ENCODE results near the gene SRRM2.
A peak's percentile ranks its signal among the peaks of the same experiment; 100 is the strongest.

Gene SRRM2

DNA sequence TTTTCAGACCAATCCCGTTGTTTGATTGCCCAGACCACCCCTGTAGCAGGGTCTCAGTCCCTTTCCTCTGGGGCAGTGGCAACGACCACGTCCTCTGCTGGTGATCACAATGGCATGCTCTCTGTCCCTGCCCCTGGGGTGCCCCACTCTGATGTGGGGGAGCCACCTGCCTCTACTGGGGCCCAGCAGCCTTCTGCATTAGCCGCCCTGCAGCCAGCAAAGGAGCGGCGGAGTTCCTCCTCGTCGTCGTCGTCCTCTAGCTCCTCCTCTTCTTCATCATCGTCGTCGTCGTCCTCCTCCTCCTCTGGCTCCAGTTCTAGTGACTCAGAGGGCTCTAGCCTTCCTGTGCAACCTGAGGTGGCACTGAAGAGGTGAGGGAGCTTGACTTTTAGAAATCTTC, 15.5 kb downstream of the SRRM2 start:
- Histone ChIP-seq H3K9ac (ENCODE audit: low read depth, low read length) (no peak overlapping the region), H3K4me1 (ENCODE audit: insufficient read depth, low read length) (peaks cover 4% of the 10 kb centered on the region; the same call in 1 of the 2 replicates), H3K9me3 (ENCODE audit: control insufficient read depth, insufficient read depth, low read length) (peaks cover 2% of the 10 kb centered on the region; the same call in 1 of the 2 replicates), H3K36me3 (ENCODE audit: insufficient read depth, low read length) (peaks cover 69% of the 10 kb centered on the region)

- no peak overlapping the region for H3K9ac ChIP-seq (ENCODE audit: low read depth, low read length)
These were observed 16.1 kb downstream of the SRRM2 start for GRCh38 chr16:2768403-2769089.

DNA sequence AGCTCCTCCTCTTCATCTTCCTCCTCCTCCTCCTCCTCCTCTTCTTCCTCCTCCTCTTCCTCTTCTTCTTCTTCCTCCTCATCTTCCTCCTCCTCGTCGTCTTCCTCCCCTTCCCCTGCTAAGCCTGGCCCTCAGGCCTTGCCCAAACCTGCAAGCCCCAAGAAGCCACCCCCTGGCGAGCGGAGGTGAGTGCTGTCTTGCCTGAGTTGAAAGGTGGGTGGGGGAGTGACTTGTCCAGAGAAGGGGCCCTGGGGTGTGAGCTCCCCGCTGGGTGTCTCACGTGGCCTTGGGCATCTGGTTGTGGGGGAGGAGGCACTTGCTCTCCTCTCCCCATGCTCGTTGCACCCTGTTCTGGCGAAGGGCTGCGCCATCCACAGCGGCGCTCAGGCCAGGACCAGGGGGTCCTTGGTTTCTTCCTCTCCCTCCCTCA, 16.7 kb downstream of the SRRM2 start:
- H3K9ac ChIP-seq (ENCODE audit: low read depth, low read length), result no peak overlapping the region
- peaks cover 6% of the 10 kb centered on the region; the same call in 1 of the 2 replicates for H3K4me1 ChIP-seq (ENCODE audit: insufficient read depth, low read length)
- H3K9me3 ChIP-seq (ENCODE audit: control insufficient read depth, insufficient read depth, low read length), result no peaks in the 10 kb centered on the region
- peaks cover 62% of the 10 kb centered on the region for H3K36me3 ChIP-seq (ENCODE audit: insufficient read depth, low read length)

More at GRCh38 chr16:2768403-2769089, 16.1 kb downstream of the SRRM2 start:
- peaks cover 2% of the 10 kb centered on the region; the same call in 1 of the 2 replicates for H3K9me3 ChIP-seq (ENCODE audit: control insufficient read depth, insufficient read depth, low read length)
- H3K4me1 ChIP-seq (ENCODE audit: insufficient read depth, low read length), result peaks cover 6% of the 10 kb centered on the region; the same call in 1 of the 2 replicates
- H3K36me3 ChIP-seq (ENCODE audit: insufficient read depth, low read length), result peaks cover 65% of the 10 kb centered on the region

- Histone ChIP-seq H3K4me1 (ENCODE audit: insufficient read depth, low read length) (peaks cover 6% of the 10 kb centered on the region; the same call in 1 of the 2 replicates), H3K9me3 (ENCODE audit: control insufficient read depth, insufficient read depth, low read length) (no peaks in the 10 kb centered on the region), H3K9ac (ENCODE audit: low read depth, low read length) (no peak overlapping the region), H3K36me3 (ENCODE audit: insufficient read depth, low read length) (peaks cover 57% of the 10 kb centered on the region)
These were observed 17.2 kb downstream of the SRRM2 start for GRCh38 chr16:2769675-2770056.

DNA sequence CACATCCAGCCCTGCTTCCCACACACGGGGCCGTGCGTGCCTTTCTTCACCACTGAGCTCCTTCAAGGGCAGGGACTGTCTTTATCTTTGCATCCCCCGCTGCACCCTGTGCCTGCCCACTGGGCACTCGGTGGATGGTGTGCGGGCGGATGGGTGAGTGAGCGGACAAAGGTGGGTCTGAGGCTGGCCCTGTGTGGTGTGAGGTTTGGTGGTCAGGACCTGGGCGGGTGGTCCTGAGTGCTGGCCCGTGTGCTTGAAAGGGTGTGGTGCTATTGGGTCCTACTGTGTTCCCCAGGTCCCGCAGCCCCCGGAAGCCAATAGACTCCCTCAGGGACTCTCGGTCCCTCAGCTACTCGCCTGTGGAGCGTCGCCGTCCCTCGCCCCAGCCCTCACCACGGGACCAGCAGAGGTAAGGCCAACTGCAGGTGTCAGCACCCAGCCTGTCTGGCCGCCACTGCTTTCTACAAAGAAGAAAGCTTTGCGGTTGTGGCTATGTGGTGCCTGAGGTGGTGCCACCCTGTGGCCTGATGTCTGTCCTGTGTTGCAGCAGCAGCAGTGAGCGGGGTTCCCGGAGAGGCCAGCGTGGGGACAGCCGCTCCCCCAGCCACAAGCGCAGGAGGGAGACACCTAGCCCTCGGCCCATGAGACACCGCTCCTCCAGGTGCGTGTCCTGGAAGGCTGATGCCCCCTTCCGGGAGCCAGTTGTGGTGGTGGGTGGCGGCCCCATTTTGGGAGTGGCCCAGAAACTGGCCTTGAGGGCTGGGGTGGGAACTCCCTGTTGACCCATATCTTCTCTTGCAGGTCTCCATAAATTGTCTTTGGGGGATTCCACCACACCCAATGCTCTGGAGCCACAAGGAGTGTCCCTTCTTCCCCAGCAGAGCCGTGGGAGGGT, 17.9 kb downstream of the SRRM2 start:
- Histone ChIP-seq H3K9me3 (ENCODE audit: control insufficient read depth, insufficient read depth, low read length) (no peaks in the 10 kb centered on the region), H3K9ac (ENCODE audit: low read depth, low read length) (no peak overlapping the region), H3K36me3 (ENCODE audit: insufficient read depth, low read length) (peaks cover 56% of the 10 kb centered on the region), H3K4me1 (ENCODE audit: insufficient read depth, low read length) (peaks cover 6% of the 10 kb centered on the region; the same call in 1 of the 2 replicates)

GRCh38 chr16:2771496-2772402, 19.3 kb downstream of the SRRM2 start:
- H3K4me1 ChIP-seq (ENCODE audit: insufficient read depth, low read length), result peaks cover 10% of the 10 kb centered on the region; the same call in 1 of the 2 replicates
- peaks cover 45% of the 10 kb centered on the region for H3K36me3 ChIP-seq (ENCODE audit: insufficient read depth, low read length)
- no peaks in the 10 kb centered on the region for H3K9me3 ChIP-seq (ENCODE audit: control insufficient read depth, insufficient read depth, low read length)
- H3K9ac ChIP-seq (ENCODE audit: low read depth, low read length), result no peak overlapping the region

GRCh38 chr16:2773188-2773968, 20.9 kb downstream of the SRRM2 start:
- H3K36me3 ChIP-seq (ENCODE audit: insufficient read depth, low read length), result peaks cover 30% of the 10 kb centered on the region
- H3K4me1 ChIP-seq (ENCODE audit: insufficient read depth, low read length), result peaks cover 9% of the 10 kb centered on the region; the same call in 1 of the 2 replicates
- no peaks in the 10 kb centered on the region for H3K9me3 ChIP-seq (ENCODE audit: control insufficient read depth, insufficient read depth, low read length)
- no peak overlapping the region for H3K9ac ChIP-seq (ENCODE audit: low read depth, low read length)

DNA sequence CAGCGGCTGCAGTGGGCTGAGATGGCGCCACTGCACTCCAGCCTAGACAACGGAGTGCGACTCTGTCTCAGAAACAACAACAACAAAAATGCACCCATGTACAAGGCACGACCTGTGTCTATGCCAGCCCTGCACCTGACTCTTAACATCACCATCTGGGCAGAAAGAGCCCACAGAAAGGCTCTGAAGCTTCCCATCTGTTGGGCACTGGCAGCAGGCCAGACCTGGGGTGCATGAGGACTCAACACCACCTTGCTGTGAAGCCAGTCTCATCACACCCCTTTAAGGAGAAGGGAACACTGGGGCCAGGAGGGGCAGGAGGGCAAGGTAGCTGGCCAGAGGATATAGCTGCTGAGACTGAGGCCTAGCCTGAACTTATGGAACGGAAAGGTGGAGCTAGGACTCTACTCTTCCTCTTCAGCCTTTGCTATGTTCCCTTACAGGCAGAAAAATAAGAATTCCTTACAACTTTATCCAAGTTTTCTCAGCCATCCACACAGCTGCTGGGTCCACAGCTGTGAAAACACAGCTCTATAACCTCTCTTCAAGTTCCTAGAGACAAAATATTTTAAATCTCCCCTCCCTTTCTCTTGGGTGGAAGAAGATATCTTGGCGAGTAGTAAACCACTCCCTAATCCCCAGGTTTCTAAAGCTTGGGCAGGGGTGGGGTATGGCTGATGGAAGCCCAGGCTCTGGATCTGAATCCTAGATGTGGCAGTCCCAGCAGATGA, 21.9 kb downstream of the SRRM2 start:
- Histone ChIP-seq H3K36me3 (ENCODE audit: insufficient read depth, low read length) (peaks cover 21% of the 10 kb centered on the region), H3K9me3 (ENCODE audit: control insufficient read depth, insufficient read depth, low read length) (no peaks in the 10 kb centered on the region), H3K9ac (ENCODE audit: low read depth, low read length) (no peak overlapping the region), H3K4me1 (ENCODE audit: insufficient read depth, low read length) (peaks cover 12% of the 10 kb centered on the region; the same call in 1 of the 2 replicates)

DNA sequence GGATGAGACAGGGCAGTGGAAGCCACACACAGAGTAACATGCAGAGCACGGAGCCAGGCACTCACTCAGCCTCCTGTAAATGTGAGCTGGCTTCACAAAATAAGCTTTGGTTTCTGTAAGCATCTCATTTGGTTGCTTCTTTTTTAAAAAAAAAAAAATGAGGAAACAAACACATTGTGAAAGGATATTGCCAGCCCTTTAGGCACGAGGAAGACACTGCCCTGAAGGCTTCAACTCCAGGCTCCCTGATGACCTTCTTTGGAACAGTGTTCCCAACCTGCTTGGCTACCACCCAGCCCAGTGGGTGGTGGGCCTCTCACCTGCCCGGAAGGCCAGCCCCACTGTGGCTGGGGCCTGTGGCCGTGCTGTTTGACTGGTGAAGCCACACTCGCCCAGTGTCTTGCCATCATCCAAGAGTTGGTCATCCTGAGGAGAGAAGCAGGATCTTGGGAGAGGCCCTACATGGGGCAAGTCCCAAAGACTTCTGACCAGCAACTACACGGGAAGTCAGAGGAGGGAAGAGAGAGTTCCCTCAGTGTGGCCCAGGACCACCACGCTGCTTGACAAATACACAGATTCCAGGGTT, 22.8 kb downstream of the SRRM2 start:
- H3K9ac ChIP-seq (ENCODE audit: low read depth, low read length), result no peak overlapping the region
- H3K9me3 ChIP-seq (ENCODE audit: control insufficient read depth, insufficient read depth, low read length), result no peaks in the 10 kb centered on the region
- peaks cover 21% of the 10 kb centered on the region for H3K36me3 ChIP-seq (ENCODE audit: insufficient read depth, low read length)
- peaks cover 16% of the 10 kb centered on the region; the same call in 1 of the 2 replicates for H3K4me1 ChIP-seq (ENCODE audit: insufficient read depth, low read length)

DNA sequence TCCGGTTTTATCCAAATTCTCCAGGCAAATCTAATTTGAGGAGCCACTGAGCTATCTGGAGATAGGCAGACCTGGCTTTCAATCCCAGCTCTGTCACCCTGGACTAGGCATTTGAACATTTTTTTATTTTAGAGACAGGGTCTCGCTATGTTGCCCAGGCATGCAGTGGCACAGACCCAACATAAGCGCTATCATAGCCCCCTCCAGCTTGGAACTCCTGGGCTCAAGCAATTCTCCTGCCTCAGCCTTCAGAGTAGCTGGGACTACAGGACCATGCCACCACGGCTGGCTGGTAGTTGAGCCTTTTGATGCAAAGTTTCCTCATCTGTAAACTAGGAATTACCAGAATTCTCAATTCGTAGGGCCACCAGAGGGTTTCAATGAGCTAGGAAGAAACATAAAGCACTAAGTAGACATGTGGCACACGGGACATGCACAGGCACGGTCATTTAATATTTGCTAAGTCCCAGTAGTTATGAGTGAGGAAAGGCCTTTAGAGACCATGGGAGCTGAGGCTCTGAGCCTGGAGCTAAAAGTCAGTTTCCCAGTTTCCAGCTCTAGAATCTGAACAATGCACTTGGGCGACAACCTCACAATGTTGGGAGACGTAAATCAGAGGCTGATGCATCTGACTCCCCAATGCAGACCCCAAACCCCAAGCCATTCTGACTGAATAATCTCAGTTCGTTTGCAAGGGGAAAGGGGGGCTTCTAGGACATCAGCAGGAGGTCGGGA, 23.5 kb downstream of the SRRM2 start:
- Histone ChIP-seq H3K36me3 (ENCODE audit: insufficient read depth, low read length) (peaks cover 21% of the 10 kb centered on the region), H3K4me1 (ENCODE audit: insufficient read depth, low read length) (peaks cover 19% of the 10 kb centered on the region; the same call in 1 of the 2 replicates), H3K9me3 (ENCODE audit: control insufficient read depth, insufficient read depth, low read length) (no peaks in the 10 kb centered on the region), H3K9ac (ENCODE audit: low read depth, low read length) (peak overlapping the region; percentile 85)

GRCh38 chr16:2776500-2777139, 24.2 kb downstream of the SRRM2 start:
- Histone ChIP-seq H3K36me3 (ENCODE audit: insufficient read depth, low read length) (peaks cover 16% of the 10 kb centered on the region), H3K4me1 (ENCODE audit: insufficient read depth, low read length) (peaks cover 19% of the 10 kb centered on the region; the same call in 1 of the 2 replicates), H3K9me3 (ENCODE audit: control insufficient read depth, insufficient read depth, low read length) (no peaks in the 10 kb centered on the region), H3K9ac (ENCODE audit: low read depth, low read length) (peak overlapping the region; percentile 85)
